Fibroblast of lung (primary cell): ENCODE data around the gene TOM1.

Experiments used
- CTCF ChIP-seq, 2 donors: IDR thresholded peaks in 1 of 2; conservative IDR thresholded peaks in 1 of 2; 1 replicate in 1 of 2; 2 replicates in 1 of 2; pipeline ENCODE4 v1.5.1; 2011 to 2012; ENCODE audit warnings: low read length in 2 of 2, control low read depth in 1 of 2, inconsistent platforms in 1 of 2, low read depth in 1 of 2, mild to moderate bottlenecking in 1 of 2
- EZH2 ChIP-seq: IDR thresholded peaks from 2 replicates; pipeline ENCODE4 v1.5.1; 2012; ENCODE audit warnings: low read length, control low read depth, mild to moderate bottlenecking; ENCODE audit errors: missing control alignments

DNA sequence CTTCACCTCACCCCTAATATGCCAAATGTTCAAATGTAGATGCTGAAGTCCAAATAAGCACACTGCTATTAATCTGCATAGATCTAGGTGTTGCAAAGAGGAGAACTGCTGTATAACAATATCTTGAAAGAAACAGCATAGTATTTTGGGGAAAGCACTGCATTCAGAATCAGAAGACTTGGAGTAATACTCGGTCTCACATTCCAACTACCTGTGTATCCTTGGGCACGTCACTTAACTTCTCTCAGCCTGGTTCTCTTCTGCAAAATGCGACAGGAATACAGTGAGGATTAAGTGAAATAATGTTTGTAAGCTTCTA is 42.7 kb upstream of the TOM1 start:
- TF ChIP-seq CTCF (conservative IDR thresholded peaks at IDR 0.05 in 1 of 2, IDR thresholded peaks at IDR 0.05 in 1 of 2; ENCODE audit: low read depth in 1 of 2, low read length in 2 of 2) (no peak), EZH2 (no peak)
